Kidney glomerular epithelial cell (primary cell): ENCODE results near the gene GOLGA8T.
"Not testable (repeated sequence)": the region's sequence is repeated elsewhere in the genome, so short reads cannot be mapped to it uniquely, and the experiment has no call there.

Experiments used
- DNase-seq: peaks from one replicate; lab custom pipeline; 2025; lab: John Stamatoyannopoulos, UW

GOLGA8T gene

DNA sequence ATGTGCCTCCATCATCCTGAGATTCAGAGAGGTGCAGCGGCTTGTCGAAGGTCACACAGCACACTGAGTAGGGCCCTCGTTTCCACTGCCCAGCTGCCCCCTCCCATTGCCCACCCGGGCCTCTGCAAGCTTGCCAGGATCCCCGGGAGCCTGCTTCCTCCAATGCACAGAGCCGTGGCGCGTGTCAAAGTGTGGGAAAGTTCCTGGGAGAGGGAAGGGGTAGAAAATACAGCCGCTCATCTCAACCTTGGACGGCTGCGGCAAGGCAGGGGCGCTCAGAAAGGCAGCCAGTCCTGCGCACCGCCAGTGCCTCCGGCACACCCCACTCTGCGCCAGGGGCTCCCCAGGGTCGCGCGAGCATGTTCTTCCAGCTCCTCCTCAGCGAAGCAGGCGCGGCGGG, 56.3 kb downstream of the GOLGA8T start:
- DNase-seq = not testable (repeated sequence)

DNA sequence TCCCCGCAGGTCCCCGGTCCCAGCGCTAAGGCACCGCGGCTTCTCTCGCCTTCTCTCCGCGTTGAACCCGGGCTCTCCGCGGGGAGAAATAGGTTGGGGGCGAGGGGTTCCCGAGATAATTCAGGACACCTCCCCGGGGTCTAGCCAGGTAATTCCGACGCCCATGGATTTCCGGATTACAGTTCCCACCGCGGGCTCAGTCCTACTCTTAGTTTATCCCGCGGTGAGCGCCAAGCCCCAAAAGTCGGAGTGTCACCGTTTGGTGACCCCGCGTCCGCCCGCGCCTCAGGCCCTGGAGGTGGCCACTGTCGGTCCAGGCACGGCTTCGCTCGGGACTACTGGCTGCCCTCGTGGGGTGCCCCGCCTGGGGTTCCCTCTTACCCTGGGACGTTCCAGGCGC, 56.8 kb downstream of the GOLGA8T start:
- DNase-seq = not testable (repeated sequence)

DNA sequence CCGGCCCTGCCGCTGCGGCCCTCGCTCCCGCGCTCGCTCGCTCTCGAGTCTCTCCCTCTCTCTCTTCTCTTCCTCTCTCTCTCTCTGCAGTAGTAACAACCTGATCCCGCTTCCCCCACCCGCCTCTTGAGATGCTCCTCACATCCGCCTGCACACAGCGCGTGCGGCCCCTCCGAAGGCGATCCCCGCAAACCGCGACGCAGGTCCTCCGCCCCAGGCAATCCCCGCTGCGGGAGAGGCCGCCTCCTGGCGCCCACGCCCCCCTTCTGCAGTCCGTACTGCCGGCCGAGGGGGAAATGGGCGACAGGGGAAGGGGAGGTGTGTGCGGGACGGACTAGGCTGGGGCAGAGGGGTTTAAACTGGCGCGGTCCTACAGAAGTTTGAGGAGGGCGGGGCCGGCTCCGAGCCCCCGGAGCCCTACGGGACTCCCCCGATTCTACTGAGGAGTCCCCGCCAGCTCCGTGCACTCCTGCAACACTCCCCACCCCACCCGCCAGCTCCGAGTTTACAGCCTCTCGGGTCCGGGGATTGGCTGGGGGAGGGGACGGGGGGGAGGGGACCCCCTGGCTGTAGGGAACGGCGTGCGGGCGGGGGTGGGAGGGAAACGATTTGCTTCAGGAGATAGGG, 57.4 kb downstream of the GOLGA8T start:
- not testable (repeated sequence) for DNase-seq

DNA sequence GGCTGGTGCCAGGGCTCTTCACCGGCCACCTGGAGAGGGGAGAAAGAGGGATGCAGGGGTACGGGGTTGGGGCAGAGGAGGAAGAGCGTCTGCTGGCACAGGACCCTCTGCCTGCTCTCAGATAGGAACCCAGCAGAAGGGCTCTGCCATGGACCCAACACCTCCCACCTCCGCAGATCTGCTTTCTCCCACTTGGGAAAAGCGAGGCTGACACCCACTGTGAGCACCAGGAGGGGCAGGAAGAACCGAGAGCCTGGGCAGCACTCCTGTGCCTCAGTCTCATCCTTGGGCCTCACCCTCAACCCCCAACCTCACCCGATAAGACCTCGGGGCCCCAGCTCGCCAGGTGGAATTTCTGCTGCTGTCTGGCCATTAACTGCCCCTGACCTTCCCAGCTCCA, 58.0 kb downstream of the GOLGA8T start:
- not testable (repeated sequence) for DNase-seq
